ENCODE results near the gene CIDEB.

DNA sequence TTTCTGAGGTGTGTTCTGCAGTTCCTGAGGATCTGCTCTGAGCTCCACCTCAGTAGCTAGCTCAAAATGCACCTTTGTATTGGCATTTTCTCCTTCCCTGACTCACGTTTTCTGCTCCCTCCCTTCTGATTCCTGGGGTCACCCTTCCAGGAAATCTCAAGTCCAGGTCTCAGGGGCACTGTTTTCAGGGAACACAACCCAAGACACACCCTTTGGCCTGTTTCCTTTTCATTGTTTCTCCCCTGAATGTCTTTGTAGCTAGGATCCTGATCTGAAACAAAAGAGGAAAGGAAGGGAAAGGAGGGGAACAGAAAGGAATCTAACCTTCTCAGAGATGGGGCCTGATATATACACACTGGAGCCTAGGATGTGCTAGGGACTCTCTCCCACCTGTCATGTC is 39.4 kb upstream of the CIDEB start:
- TF ChIP-seq EZH2 (IDR thresholded peaks at IDR 0.05; ENCODE audit: borderline replicate concordance, low read depth, low read length, severe bottlenecking): no peak
- TF ChIP-seq, protein P1, sequence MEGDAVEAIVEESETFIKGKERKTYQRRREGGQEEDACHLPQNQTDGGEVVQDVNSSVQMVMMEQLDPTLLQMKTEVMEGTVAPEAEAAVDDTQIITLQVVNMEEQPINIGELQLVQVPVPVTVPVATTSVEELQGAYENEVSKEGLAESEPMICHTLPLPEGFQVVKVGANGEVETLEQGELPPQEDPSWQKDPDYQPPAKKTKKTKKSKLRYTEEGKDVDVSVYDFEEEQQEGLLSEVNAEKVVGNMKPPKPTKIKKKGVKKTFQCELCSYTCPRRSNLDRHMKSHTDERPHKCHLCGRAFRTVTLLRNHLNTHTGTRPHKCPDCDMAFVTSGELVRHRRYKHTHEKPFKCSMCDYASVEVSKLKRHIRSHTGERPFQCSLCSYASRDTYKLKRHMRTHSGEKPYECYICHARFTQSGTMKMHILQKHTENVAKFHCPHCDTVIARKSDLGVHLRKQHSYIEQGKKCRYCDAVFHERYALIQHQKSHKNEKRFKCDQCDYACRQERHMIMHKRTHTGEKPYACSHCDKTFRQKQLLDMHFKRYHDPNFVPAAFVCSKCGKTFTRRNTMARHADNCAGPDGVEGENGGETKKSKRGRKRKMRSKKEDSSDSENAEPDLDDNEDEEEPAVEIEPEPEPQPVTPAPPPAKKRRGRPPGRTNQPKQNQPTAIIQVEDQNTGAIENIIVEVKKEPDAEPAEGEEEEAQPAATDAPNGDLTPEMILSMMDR (IDR thresholded peaks at IDR 0.05; ENCODE audit: borderline replicate concordance, extremely low read depth, low read length, poor library complexity, severe bottlenecking): no peak
